Thoracic aorta (tissue), 2 donors: ENCODE results near the gene CYP4F11. TPM values are rescaled to one million over a fixed set of nuclear protein-coding genes. Genes with fewer than 3 reads are reported as not detected.
"Not testable (repeated sequence)": the region's sequence is repeated elsewhere in the genome, so short reads cannot be mapped to it uniquely, and the experiment has no call there.

Experiments
- ATAC-seq: fragments of 150-250 bp; one replicate; pipeline ENCODE4 v1.8.0; 2017; ENCODE audit warnings: low read depth; ENCODE audit not compliant: insufficient number of reproducible peaks, low FRiP score
- DNase-seq: peaks from one replicate; pipeline ENCODE4 v3.0.0-alpha.2; 2020; ENCODE audit warnings: low spot score
- H3K27ac ChIP-seq, 2 donors: fragments of 200-600 bp; sonication (generic); 1 replicate in 1 of 2; 2 replicates in 1 of 2; pipeline ENCODE4 v1.5.1; 2016; ENCODE audit warnings: mild to moderate bottlenecking in 2 of 2, moderate library complexity in 2 of 2
- H3K27me3 ChIP-seq: fragments of 200-600 bp; sonication (generic); replicated peaks from 2 replicates; pipeline ENCODE4 v1.6.0; 2016; ENCODE audit warnings: mild to moderate bottlenecking; ENCODE audit not compliant: insufficient read depth
- H3K36me3 ChIP-seq: fragments of 200-600 bp; sonication (generic); one replicate; pipeline ENCODE4 v1.5.1; 2016
- H3K4me1 ChIP-seq, 2 donors: fragments of 200-600 bp; sonication (generic); 1 replicate in 1 of 2; 2 replicates in 1 of 2; pipeline versions ENCODE4 v1.5.1 to v1.6.0; 2016; ENCODE audit warnings: low read depth in 2 of 2, mild to moderate bottlenecking in 1 of 2; ENCODE audit not compliant: control insufficient read depth in 1 of 2
- H3K4me3 ChIP-seq: fragments of 200-600 bp; sonication (generic); 2 replicates; pipeline ENCODE4 v1.5.1; 2016; ENCODE audit warnings: mild to moderate bottlenecking
- H3K9me3 ChIP-seq: fragments of 200-600 bp; sonication (generic); 2 replicates; pipeline ENCODE4 v1.5.1; 2016
- CTCF ChIP-seq: fragments of 200-600 bp; sonication (generic); IDR thresholded peaks from one replicate; pipeline ENCODE4 v1.5.1; 2019; ENCODE audit warnings: antibody characterized with exemption
- total RNA-seq, 2 donors: library from RNA; depleted of rRNA; stranded (reverse); fragments of >200 nt; gene quantifications; one replicate each; pipeline versions ENCODE4 v1.1.0 to v1.2.3, GENCODE V29; 2016

The CYP4F11 gene
- total RNA-seq, 2 donors from 2014 or later = 9.6 to 12.9 TPM

- Histone ChIP-seq H3K4me1 (no peaks in the 10 kb centered on the region), H3K4me3 (no peak overlapping the region), H3K27ac (no peak overlapping the region), H3K27me3 (peaks cover under 1% of the 10 kb centered on the region), H3K36me3 (no peaks in the 10 kb centered on the region), H3K9me3 (peaks cover 7% of the 10 kb centered on the region)
- no peak for TF ChIP-seq CTCF
- ATAC-seq (no peak), DNase-seq (no peak)
Observed at GRCh38 chr19:15911599-15912235, 22.6 kb downstream of the CYP4F11 start.

- Histone ChIP-seq H3K27me3 (peaks cover 4% of the 10 kb centered on the region), H3K9me3 (no peaks in the 10 kb centered on the region), H3K36me3 (no peaks in the 10 kb centered on the region), H3K27ac (no peak overlapping the region), H3K4me1 (no peaks in the 10 kb centered on the region), H3K4me3 (no peak overlapping the region)
- no peak for DNase-seq
- no peak for ATAC-seq
- no peak for TF ChIP-seq CTCF
Observed at GRCh38 chr19:15905026-15905425, 29.3 kb downstream of the CYP4F11 start.

GRCh38 chr19:15902898-15903297 is 31.4 kb downstream of the CYP4F11 start:
- H3K4me1 ChIP-seq, H3K4me3 ChIP-seq, H3K27ac ChIP-seq, ATAC-seq, H3K27me3 ChIP-seq, H3K36me3 ChIP-seq, DNase-seq, H3K9me3 ChIP-seq: not testable (repeated sequence)

GRCh38 chr19:15902254-15902653 is 32.1 kb downstream of the CYP4F11 start:
- no peak for TF ChIP-seq CTCF
- no peaks in the 10 kb centered on the region for H3K4me1 ChIP-seq
- H3K4me3 ChIP-seq = no peak overlapping the region
- no peaks in the 10 kb centered on the region for H3K9me3 ChIP-seq
- ATAC-seq (no peak), DNase-seq (no peak)
- no peak overlapping the region for H3K27ac ChIP-seq
- no peaks in the 10 kb centered on the region for H3K36me3 ChIP-seq
- peaks cover 4% of the 10 kb centered on the region for H3K27me3 ChIP-seq

GRCh38 chr19:15900504-15900903 is 33.8 kb downstream of the CYP4F11 start:
- no peak for ATAC-seq
- H3K4me1 ChIP-seq = no peaks in the 10 kb centered on the region
- no peak for TF ChIP-seq CTCF
- DNase-seq = no peak
- no peak overlapping the region for H3K4me3 ChIP-seq
- no peaks in the 10 kb centered on the region for H3K27me3 ChIP-seq
- H3K27ac ChIP-seq = no peak overlapping the region
- H3K36me3 ChIP-seq = no peaks in the 10 kb centered on the region
- H3K9me3 ChIP-seq = no peaks in the 10 kb centered on the region

GRCh38 chr19:15900032-15900431 is 34.3 kb downstream of the CYP4F11 start:
- DNase-seq, H3K27ac ChIP-seq, ATAC-seq, H3K4me1 ChIP-seq, H3K36me3 ChIP-seq, H3K27me3 ChIP-seq, H3K4me3 ChIP-seq, H3K9me3 ChIP-seq: not testable (repeated sequence)

GRCh38 chr19:15899561-15899960 is 34.8 kb downstream of the CYP4F11 start:
- H3K27me3 ChIP-seq = not testable (repeated sequence)

More at GRCh38 chr19:15899561-15899960, 34.8 kb downstream of the CYP4F11 start:
- not testable (repeated sequence) for H3K4me3 ChIP-seq, H3K27ac ChIP-seq, H3K36me3 ChIP-seq, H3K9me3 ChIP-seq, H3K4me1 ChIP-seq, DNase-seq, ATAC-seq
